ENCODE results near the gene DYNLT2.

Gene DYNLT2

GRCh38 chr6:169784821-169785340 is 33.5 kb upstream of the DYNLT2 start:
- POLR2A ChIA-PET = no interaction called here
- TF ChIP-seq, protein P1, sequence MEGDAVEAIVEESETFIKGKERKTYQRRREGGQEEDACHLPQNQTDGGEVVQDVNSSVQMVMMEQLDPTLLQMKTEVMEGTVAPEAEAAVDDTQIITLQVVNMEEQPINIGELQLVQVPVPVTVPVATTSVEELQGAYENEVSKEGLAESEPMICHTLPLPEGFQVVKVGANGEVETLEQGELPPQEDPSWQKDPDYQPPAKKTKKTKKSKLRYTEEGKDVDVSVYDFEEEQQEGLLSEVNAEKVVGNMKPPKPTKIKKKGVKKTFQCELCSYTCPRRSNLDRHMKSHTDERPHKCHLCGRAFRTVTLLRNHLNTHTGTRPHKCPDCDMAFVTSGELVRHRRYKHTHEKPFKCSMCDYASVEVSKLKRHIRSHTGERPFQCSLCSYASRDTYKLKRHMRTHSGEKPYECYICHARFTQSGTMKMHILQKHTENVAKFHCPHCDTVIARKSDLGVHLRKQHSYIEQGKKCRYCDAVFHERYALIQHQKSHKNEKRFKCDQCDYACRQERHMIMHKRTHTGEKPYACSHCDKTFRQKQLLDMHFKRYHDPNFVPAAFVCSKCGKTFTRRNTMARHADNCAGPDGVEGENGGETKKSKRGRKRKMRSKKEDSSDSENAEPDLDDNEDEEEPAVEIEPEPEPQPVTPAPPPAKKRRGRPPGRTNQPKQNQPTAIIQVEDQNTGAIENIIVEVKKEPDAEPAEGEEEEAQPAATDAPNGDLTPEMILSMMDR (IDR thresholded peaks at IDR 0.05; ENCODE audit: control extremely low read depth, extremely low read depth, low read depth, missing control alignments) = no peak
- DNase-seq (ENCODE audit: extremely low spot score) = no peak
- CTCF ChIA-PET = no interaction called here

GRCh38 chr6:169783971-169784820 is 32.8 kb upstream of the DYNLT2 start:
- CTCF ChIA-PET = interaction anchor here (2.0 kb wide), 1 partner anchor 11 kb away, joined by 8 read pairs; no protein-coding TSS in a partner anchor
- TF ChIP-seq, protein P1 (IDR thresholded peaks at IDR 0.05; ENCODE audit: control extremely low read depth, extremely low read depth, low read depth, missing control alignments) = no peak
- POLR2A ChIA-PET = no interaction called here
- DNase-seq (ENCODE audit: extremely low spot score) = no peak

DNA sequence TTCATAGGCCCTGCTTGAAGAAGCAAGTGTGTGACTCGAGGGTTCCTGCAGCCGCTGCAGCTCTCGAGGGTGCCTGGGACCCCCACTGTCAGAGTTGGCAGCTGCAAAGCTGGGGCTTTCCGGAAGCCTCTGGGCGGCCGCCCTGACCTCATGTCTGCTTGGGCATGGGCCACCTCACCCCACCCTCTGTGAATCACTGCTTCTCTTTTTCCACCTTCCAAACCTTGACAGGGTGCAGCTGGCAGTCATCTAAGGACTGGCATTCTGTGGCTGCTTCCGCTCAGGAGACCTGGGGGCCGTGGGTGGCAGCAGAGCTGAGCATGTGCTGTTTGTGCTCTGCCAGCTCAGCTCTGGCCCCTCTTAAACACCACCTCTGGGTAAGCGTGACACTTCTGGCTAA is 32.0 kb upstream of the DYNLT2 start:
- CTCF ChIA-PET = interaction anchor here (2.0 kb wide), 1 partner anchor 10 kb away, joined by 8 read pairs; no protein-coding TSS in a partner anchor

GRCh38 chr6:169782966-169783365 is 31.6 kb upstream of the DYNLT2 start:
- TF ChIP-seq, protein P1 (IDR thresholded peaks at IDR 0.05; ENCODE audit: control extremely low read depth, extremely low read depth, low read depth, missing control alignments) = no peak
- DNase-seq (ENCODE audit: extremely low spot score) = no peak
- CTCF ChIA-PET = interaction anchor here (2.0 kb wide), 1 partner anchor 10 kb away, joined by 8 read pairs; no protein-coding TSS in a partner anchor
- POLR2A ChIA-PET = no interaction called here

More for the DNA sequence above, 32.0 kb upstream of the DYNLT2 start:
- TF ChIP-seq, protein P1 (IDR thresholded peaks at IDR 0.05; ENCODE audit: control extremely low read depth, extremely low read depth, low read depth, missing control alignments) = no peak
- no peak for DNase-seq (ENCODE audit: extremely low spot score)
- POLR2A ChIA-PET = no interaction called here

DNA sequence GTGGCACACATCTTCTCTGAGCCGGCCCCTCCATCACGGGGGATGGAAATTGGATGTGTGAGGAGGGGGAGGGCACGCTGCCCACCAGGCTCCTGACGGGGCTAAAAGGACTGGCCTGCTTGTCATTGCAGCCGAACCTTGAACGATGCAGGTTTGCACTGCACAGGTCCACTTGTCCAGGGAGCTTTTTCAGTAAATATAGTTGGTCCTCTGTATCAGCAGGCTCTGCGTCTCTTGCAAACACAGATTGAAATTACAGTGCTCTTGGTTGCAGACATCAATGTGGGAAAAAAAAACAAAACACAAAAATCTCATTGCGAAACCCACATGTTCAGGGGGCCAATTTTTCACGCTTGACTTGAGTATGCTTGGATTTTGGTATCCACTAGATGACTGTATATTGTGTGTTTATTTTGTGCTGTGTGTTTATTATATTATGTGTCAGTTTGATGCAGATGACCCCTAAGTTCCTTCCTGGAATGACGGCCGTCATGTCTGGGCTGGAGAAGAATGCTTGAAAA is 29.3 kb upstream of the DYNLT2 start:
- DNase-seq (ENCODE audit: extremely low spot score) = no peak
- TF ChIP-seq, protein P1 (IDR thresholded peaks at IDR 0.05; ENCODE audit: control extremely low read depth, extremely low read depth, low read depth, missing control alignments) = no peak
- ChIA-PET POLR2A (no interaction called here), CTCF (interaction anchor here (1.2 kb wide), 1 partner anchor 9 kb away, joined by 8 read pairs; no protein-coding TSS in a partner anchor)

GRCh38 chr6:169779896-169780295 is 28.5 kb upstream of the DYNLT2 start:
- POLR2A ChIA-PET = no interaction called here
- CTCF ChIA-PET = interaction anchor here (0.9 to 1.2 kb wide), 2 partner anchors 9 to 25 kb away, joined by 3 to 8 read pairs; no protein-coding TSS in a partner anchor
- TF ChIP-seq, protein P1 (IDR thresholded peaks at IDR 0.05; ENCODE audit: control extremely low read depth, extremely low read depth, low read depth, missing control alignments) = no peak
- no peak for DNase-seq (ENCODE audit: extremely low spot score)
